ENCODE data around the gene NQO2. TPM values are rescaled to one million over a fixed set of nuclear protein-coding genes. Genes with fewer than 3 reads are reported as not detected.
"Not testable (repeated sequence)": the region's sequence is repeated elsewhere in the genome, so short reads cannot be mapped to it uniquely, and the experiment has no call there.

Gene NQO2
- total and polyA plus RNA-seq, 11 donors = 37.0 to 85.4 (median 62.8) TPM

- DNase-seq = peak in 1 of 5 donors; percentile 31
- peaks cover 0 to 53% (median 20%) of the 10 kb centered on the region in 12 donors for H3K4me1 ChIP-seq
Measured at GRCh38 chr6:3026791-3027626, 27.3 kb downstream of the NQO2 start.

GRCh38 chr6:3028156-3028555 is 28.5 kb downstream of the NQO2 start:
- H3K36me3 ChIP-seq; H3K9me3 ChIP-seq; H3K27me3 ChIP-seq; intact Hi-C loops (cut with DNase I); H3K4me3 ChIP-seq; DNase-seq; ATAC-seq: not testable (repeated sequence)
- Histone ChIP-seq H3K4me1 (peaks cover 0 to 41% (median 13%) of the 10 kb centered on the region in 12 donors), H3K27ac (peak overlapping the region in 2 of 12 donors; percentile 47 to 97)
- WGBS, 4 donors = 67 to 80% (median 76%) methylated on average over 4 to 5 of the region's 5 CpGs

More at GRCh38 chr6:3026791-3027626, 27.3 kb downstream of the NQO2 start:
- ATAC-seq = no peak
- Histone ChIP-seq H3K36me3 (no peaks in the 10 kb centered on the region), H3K9me3 (no peaks in the 10 kb centered on the region), H3K27ac (peak overlapping the region in 5 of 12 donors; percentile 4 to 97 (median 33)), H3K4me3 (peak overlapping the region in 1 of 12 donors; percentile 10), H3K27me3 (no peaks in the 10 kb centered on the region)
- intact Hi-C loops (cut with DNase I) = no loop called here
- 82 to 91% (median 88%) methylated on average over 14 to 20 of the region's 20 CpGs for WGBS, 4 donors
- no peak for TF ChIP-seq CTCF (IDR thresholded peaks at IDR 0.05)
- no peak for TF ChIP-seq POLR2A (IDR thresholded peaks at IDR 0.05)

GRCh38 chr6:3031857-3032640 is 32.4 kb downstream of the NQO2 start:
- no peak for ATAC-seq
- WGBS, 4 donors = 73 to 76% (median 74%) methylated on average over 15 of the region's 15 CpGs
- intact Hi-C loops (cut with DNase I) = no loop called here

GRCh38 chr6:3032986-3033385 is 33.3 kb downstream of the NQO2 start:
- 92 to 98% (median 95%) methylated on average over 3 of the region's 3 CpGs for WGBS, 4 donors
- peaks cover 0 to 10% (median 0%) of the 10 kb centered on the region in 12 donors for H3K4me1 ChIP-seq
- no peak overlapping the region for H3K4me3 ChIP-seq
- no peak for ATAC-seq
- H3K27me3 ChIP-seq = no peaks in the 10 kb centered on the region
- no peaks in the 10 kb centered on the region for H3K36me3 ChIP-seq
- H3K9me3 ChIP-seq = peaks cover 0 to 9% (median 0%) of the 10 kb centered on the region in 12 donors
- TF ChIP-seq CTCF (IDR thresholded peaks at IDR 0.05) = no peak
- TF ChIP-seq POLR2A (IDR thresholded peaks at IDR 0.05) = no peak
- intact Hi-C loops (cut with DNase I) = no loop called here
- H3K27ac ChIP-seq = no peak overlapping the region
- DNase-seq = no peak

More at GRCh38 chr6:3031857-3032640, 32.4 kb downstream of the NQO2 start:
- H3K36me3 ChIP-seq = no peaks in the 10 kb centered on the region
- no peak overlapping the region for H3K4me3 ChIP-seq
- H3K27me3 ChIP-seq = no peaks in the 10 kb centered on the region
- peaks cover 0 to 9% (median 0%) of the 10 kb centered on the region in 12 donors for H3K9me3 ChIP-seq
- H3K27ac ChIP-seq = no peak overlapping the region
- no peak for TF ChIP-seq CTCF (IDR thresholded peaks at IDR 0.05)
- TF ChIP-seq POLR2A (IDR thresholded peaks at IDR 0.05) = no peak
- DNase-seq = no peak
- peaks cover 0 to 5% (median 0%) of the 10 kb centered on the region in 12 donors for H3K4me1 ChIP-seq

Data from heart left ventricle (tissue), 16 donors.